ENCODE results near the gene COX8A.
"Not testable (repeated sequence)": the region's sequence is repeated elsewhere in the genome, so short reads cannot be mapped to it uniquely, and the experiment has no call there.

COX8A gene

GRCh38 chr11:63969461-63969860, 5.0 kb upstream of the COX8A start:
- no peak for DNase-seq (ENCODE audit: low read depth)

GRCh38 chr11:63970902-63971301, 3.5 kb upstream of the COX8A start:
- DNase-seq (ENCODE audit: low read depth) = no peak

- not testable (repeated sequence) for DNase-seq (ENCODE audit: low read depth)
Measured at GRCh38 chr11:63973912-63974258, 535 bp upstream of the COX8A start.

- no peak for DNase-seq (ENCODE audit: low read depth)
Measured at GRCh38 chr11:63978551-63979239, 4.3 kb downstream of the COX8A start.

GRCh38 chr11:63979426-63979825, 5.0 kb downstream of the COX8A start:
- DNase-seq (ENCODE audit: low read depth) = no peak

GRCh38 chr11:63985812-63986155, 11.4 kb downstream of the COX8A start:
- DNase-seq (ENCODE audit: low read depth) = peak; percentile 25

- peak; percentile 81 for DNase-seq (ENCODE audit: low read depth)
Measured at GRCh38 chr11:63986156-63986931, 11.9 kb downstream of the COX8A start, which contains the start of gene OTUB1. Gene OTUB1 (plus strand): TSS chr11:63986438. CDS start chr11:63986457, 19 bp downstream.

- no peak for DNase-seq (ENCODE audit: low read depth)
Measured at GRCh38 chr11:63986932-63987513, 12.6 kb downstream of the COX8A start.

GRCh38 chr11:63991558-63991957, 17.1 kb downstream of the COX8A start:
- no peak for DNase-seq (ENCODE audit: low read depth)

GRCh38 chr11:63993100-63993499, 18.7 kb downstream of the COX8A start:
- DNase-seq (ENCODE audit: low read depth) = no peak

- DNase-seq (ENCODE audit: low read depth) = no peak
Measured at GRCh38 chr11:63993993-63994392, 19.6 kb downstream of the COX8A start.

- DNase-seq (ENCODE audit: low read depth) = no peak
Measured at GRCh38 chr11:63996512-63996911, 22.1 kb downstream of the COX8A start.

- DNase-seq (ENCODE audit: low read depth) = no peak
Measured at GRCh38 chr11:63997104-63997700, 22.8 kb downstream of the COX8A start.

GRCh38 chr11:63997801-63998337, 23.4 kb downstream of the COX8A start:
- DNase-seq (ENCODE audit: low read depth) = no peak

GRCh38 chr11:63998558-63999348, 24.3 kb downstream of the COX8A start:
- DNase-seq (ENCODE audit: low read depth) = no peak

- no peak for DNase-seq (ENCODE audit: low read depth)
Measured at GRCh38 chr11:63999349-64000025, 25.1 kb downstream of the COX8A start.

- DNase-seq (ENCODE audit: low read depth) = no peak
Measured at GRCh38 chr11:64000026-64000739, 25.8 kb downstream of the COX8A start.

- DNase-seq (ENCODE audit: low read depth) = no peak
Measured at GRCh38 chr11:64000740-64001483, 26.5 kb downstream of the COX8A start.

- DNase-seq (ENCODE audit: low read depth) = no peak
Measured at GRCh38 chr11:64001484-64002420, 27.3 kb downstream of the COX8A start.

Measured in CMK (cell line).